Urinary bladder (tissue), 4 donors: ENCODE data around the gene LMX1B. TPM values are rescaled to one million over a fixed set of nuclear protein-coding genes. Genes with fewer than 3 reads are reported as not detected.

Experiments
- DNase-seq: peaks from one replicate; pipeline ENCODE4 v3.0.0-alpha.2; 2015; ENCODE audit errors: extremely low spot score
- H3K27ac ChIP-seq: one replicate; pipeline ENCODE4 v1.5.1; 2013; ENCODE audit warnings: low read depth, mild to moderate bottlenecking, moderate library complexity
- H3K36me3 ChIP-seq: one replicate; pipeline ENCODE4 v1.6.1; 2013; ENCODE audit warnings: mild to moderate bottlenecking, moderate library complexity; ENCODE audit not compliant: insufficient read depth
- H3K4me1 ChIP-seq: one replicate; pipeline ENCODE4 v1.6.1; 2013; ENCODE audit warnings: mild to moderate bottlenecking, moderate library complexity; ENCODE audit not compliant: insufficient read depth
- H3K4me3 ChIP-seq: one replicate; pipeline ENCODE4 v1.5.1; 2013; ENCODE audit warnings: low read depth, low read length
- WGBS: extraction: QIAGEN DNeasy Blood & Tissue Kit; methylation state at CpG from one replicate; pipeline ENCODE4 v1.1.7; 2013; 5-methylcytosine and 5-hydroxymethylcytosine counted together
- polyA plus RNA-seq: library from polyadenylated mRNA; stranded (reverse); fragments of 200-250 nt; gene quantifications from one replicate; pipeline ENCODE4 v1.2.3, GENCODE V29; 2013
- total RNA-seq: library from RNA; depleted of rRNA; stranded (reverse); fragments of >200 nt; gene quantifications from one replicate; pipeline ENCODE4 v1.2.3, GENCODE V29; 2014
- donor health status: healthy with polysubstance abuse.
- donor health status: healthy.

LMX1B gene
- total and polyA plus RNA-seq, 2 donors = 0.04 TPM; not detected in 1

DNA sequence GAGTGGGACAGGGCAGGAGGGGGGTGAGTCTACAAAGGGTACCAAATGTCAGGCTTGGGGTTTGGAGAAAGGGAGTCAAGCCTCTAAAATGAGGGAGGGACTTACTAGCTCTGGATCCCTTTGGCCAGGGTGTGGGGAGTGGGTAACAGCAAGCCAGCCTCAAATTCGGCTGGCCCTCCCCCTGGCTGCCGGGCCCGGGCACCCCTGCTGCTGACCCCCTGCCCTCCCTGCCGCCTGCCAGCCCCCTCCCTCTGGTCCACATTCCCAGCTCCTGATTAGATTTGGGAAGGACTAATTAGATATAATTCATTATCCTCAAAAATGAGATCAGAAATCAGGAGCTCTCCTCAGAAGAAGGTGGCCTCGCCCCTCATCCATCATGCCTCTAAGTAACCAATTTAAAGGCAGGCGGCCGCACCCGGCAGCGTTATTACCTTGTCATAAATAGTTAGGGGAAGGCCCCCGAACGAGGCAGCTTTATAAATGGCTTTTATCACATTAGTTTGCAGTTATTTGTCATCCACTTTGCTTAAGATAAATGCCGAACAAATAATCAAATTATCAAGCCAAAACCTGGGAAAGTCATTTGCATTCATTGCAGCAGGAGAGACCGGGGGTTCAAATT, 44.6 kb downstream of the LMX1B start:
- Histone ChIP-seq H3K4me3 (no peak overlapping the region), H3K4me1 (no peaks in the 10 kb centered on the region), H3K27ac (no peak overlapping the region), H3K36me3 (no peaks in the 10 kb centered on the region)
- DNase-seq = no peak
- 78% methylated on average over 13 of the region's 13 CpGs for WGBS

DNA sequence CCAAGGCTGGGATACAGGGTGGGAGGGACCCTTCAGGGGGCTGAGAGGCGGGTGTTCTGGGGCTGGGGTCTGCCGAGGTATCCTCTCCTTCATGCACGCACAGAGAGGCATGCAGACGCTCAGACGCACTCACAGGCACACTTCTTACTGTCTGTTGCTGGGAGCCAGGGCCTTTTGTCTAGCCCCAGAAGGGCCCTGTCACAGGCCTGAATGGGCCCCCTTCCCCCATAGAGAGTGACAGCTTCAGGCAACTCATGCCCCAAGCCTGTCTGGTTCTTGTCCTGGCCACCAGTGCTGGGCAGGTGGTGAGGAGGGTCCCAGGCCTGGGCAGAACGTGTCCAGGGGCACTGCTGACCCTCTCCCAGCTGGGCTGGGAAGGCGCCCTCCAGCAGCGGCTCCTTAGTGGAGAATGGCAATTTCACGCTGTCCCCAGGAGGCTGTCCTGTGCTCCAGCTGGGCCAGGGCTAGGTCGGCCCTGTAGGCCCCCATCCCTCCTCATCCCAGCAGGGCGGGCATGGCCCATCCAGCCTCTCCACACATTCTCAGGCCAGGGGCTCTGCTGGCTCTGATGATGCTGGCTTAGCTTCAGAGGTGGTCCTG, 45.3 kb downstream of the LMX1B start:
- no peak overlapping the region for H3K27ac ChIP-seq
- H3K4me1 ChIP-seq = no peaks in the 10 kb centered on the region
- H3K36me3 ChIP-seq = no peaks in the 10 kb centered on the region
- no peak overlapping the region for H3K4me3 ChIP-seq
- DNase-seq = no peak
- 88% methylated on average over 11 of the region's 11 CpGs for whole genome bisulfite sequencing

GRCh38 chr9:126661122-126661520, 47.4 kb downstream of the LMX1B start:
- Histone ChIP-seq H3K36me3 (no peaks in the 10 kb centered on the region), H3K4me3 (no peak overlapping the region), H3K27ac (no peak overlapping the region), H3K4me1 (no peaks in the 10 kb centered on the region)
- WGBS = 90% methylated on average over 17 of the region's 17 CpGs
- DNase-seq = no peak

- 56% methylated on average over 15 of the region's 15 CpGs for WGBS
- DNase-seq = no peak
- no peak overlapping the region for H3K27ac ChIP-seq
- H3K4me1 ChIP-seq = no peaks in the 10 kb centered on the region
- H3K4me3 ChIP-seq = no peak overlapping the region
- H3K36me3 ChIP-seq = no peaks in the 10 kb centered on the region
Measured at GRCh38 chr9:126661521-126662251, 48.0 kb downstream of the LMX1B start.

- 31% methylated on average over 7 of the region's 7 CpGs for WGBS
- H3K27ac ChIP-seq = no peak overlapping the region
- no peaks in the 10 kb centered on the region for H3K36me3 ChIP-seq
- no peak for DNase-seq
- no peak overlapping the region for H3K4me3 ChIP-seq
- H3K4me1 ChIP-seq = no peaks in the 10 kb centered on the region
Measured at GRCh38 chr9:126663661-126664072, 49.9 kb downstream of the LMX1B start.

DNA sequence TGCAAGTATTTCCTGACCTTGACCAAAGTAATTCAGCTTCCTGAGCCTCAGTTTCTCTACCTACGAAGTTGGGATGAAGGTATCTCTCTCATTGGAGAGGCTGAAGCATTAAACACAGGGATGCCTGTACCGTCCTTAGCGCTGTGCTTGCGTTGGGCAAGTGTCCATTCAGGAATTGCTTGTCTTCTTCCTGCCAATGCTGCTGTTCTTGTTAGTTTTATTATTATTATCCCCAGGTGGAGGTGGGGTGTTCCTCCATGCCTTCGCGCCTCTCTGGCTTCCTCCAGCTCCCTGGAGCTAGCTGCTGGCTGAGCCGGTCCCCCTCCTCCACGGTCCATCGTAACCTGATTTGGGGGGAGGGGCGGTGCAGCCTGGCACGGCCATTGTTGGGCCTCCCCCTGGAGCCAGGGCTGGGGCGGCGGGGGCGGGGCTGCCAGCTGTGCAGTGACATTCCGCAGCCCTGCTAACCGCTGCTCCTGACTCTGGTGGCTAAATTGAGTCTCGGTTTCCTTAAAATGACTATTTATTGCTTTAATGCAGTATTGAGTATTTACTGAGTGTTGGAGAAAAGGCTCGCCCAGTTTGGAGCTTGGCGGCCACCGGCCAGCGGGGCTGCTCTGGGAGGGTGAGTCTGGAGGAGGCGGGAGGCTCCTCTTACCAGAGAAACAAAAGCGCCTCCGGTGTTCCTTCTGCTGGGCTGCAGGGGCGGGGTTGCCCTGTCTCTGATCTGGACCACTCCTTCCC, 51.3 kb downstream of the LMX1B start:
- Histone ChIP-seq H3K4me1 (no peaks in the 10 kb centered on the region), H3K4me3 (no peak overlapping the region), H3K27ac (no peak overlapping the region), H3K36me3 (no peaks in the 10 kb centered on the region)
- WGBS = 16% methylated on average over 25 of the region's 25 CpGs
- no peak for DNase-seq

DNA sequence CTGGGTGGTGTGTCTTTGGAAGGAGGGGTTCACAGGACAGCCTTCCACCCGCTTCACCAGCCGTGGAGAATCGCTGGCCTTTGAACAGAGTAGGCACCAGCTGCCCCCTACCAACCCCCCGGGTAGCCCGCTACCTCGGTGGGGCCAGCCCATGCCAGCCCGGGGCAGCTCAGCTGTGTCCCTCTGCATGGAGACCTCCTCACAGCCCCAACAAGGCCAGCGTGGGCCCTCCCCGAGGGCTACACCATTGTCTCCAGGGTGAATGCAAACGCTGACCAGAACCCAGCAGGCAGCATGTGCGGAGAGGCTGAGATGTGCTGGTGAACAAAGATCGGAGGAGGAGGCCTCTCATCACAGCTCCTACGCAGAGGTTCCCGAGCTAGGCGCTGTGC, 51.9 kb downstream of the LMX1B start:
- H3K4me3 ChIP-seq = no peak overlapping the region
- 63% methylated on average over 15 of the region's 15 CpGs for WGBS
- no peaks in the 10 kb centered on the region for H3K4me1 ChIP-seq
- DNase-seq = no peak
- H3K36me3 ChIP-seq = no peaks in the 10 kb centered on the region
- H3K27ac ChIP-seq = no peak overlapping the region

DNA sequence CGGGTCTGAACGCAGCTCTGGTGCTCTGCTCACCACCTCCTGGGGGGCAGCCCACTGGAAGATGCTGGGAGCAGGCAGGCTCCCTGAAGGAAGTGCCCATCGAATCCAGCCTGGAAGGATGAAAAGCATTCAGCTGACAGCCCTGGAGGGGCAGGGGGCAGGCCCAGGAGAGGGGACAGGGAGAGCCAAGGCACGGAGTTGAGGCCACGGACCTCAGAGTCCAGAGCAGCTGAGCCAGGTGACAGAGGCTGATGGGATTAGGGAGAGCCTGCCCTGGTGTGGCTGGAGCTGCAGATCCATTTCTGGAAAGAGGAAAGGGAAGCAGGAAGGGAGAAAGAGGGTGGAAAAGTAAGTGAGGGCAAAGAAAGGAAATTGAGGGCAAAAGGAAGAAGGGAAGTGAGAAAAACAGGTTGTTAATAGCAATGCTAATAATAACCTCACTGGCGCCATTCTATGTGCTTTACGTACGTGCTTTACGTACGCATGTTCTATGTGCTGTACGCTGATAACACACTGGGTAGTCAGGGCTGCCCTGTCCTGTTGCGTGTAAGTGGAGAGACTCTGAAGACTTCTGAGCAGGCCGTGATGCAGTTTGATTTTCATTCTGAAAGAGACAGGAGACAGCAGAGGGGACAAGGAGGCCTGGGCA, 52.6 kb downstream of the LMX1B start:
- no peak for DNase-seq
- H3K27ac ChIP-seq = no peak overlapping the region
- no peak overlapping the region for H3K4me3 ChIP-seq
- no peaks in the 10 kb centered on the region for H3K4me1 ChIP-seq
- H3K36me3 ChIP-seq = no peaks in the 10 kb centered on the region
- WGBS = 74% methylated on average over 13 of the region's 13 CpGs

DNA sequence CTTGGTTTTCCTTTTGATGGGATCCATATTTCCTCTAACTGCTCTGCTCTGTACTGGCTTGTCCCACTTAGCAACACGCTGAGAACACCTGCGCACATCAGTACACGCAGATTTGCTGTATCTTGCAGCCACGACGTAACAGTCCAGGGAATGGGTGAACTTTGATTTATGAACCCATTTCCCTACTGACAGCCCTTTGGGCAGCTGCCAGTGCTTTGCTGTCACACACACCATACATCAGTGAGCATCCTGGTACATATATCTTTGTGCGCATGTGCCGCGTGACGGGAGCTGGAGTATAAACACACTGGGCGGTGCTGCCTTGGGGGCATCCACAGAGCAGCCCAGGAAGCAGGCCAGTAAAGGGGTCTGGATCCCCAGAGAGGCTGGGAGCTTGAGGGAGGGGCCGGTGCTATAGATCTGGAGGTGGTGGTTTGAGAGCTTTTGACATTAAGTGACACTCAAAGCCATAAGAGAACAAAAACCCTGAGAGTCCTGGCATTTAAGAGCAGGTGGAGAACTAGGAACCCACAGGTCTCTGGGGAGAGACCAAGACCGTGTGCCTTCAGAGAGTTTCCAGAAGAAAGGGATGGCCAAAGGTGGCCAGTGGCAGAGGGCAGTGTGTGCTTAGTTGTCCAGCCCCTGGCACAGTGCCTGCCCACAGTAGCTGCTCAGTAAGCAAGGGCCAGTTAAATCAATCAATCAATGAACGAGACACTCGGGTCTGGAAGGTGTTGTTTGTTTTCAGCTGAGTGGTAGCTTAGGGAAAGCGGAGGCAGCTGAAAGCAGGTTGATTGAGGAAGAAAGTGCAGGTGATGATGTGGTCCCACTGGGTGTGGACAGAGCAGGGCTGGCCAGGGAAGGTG, 53.7 kb downstream of the LMX1B start:
- no peak for DNase-seq
- H3K4me3 ChIP-seq = no peak overlapping the region
- WGBS = 67% methylated on average over 15 of the region's 15 CpGs
- no peaks in the 10 kb centered on the region for H3K36me3 ChIP-seq
- no peak overlapping the region for H3K27ac ChIP-seq
- no peaks in the 10 kb centered on the region for H3K4me1 ChIP-seq

GRCh38 chr9:126668058-126668457, 54.3 kb downstream of the LMX1B start:
- no peak for DNase-seq
- Histone ChIP-seq H3K4me1 (no peaks in the 10 kb centered on the region), H3K4me3 (no peak overlapping the region), H3K27ac (no peak overlapping the region), H3K36me3 (no peaks in the 10 kb centered on the region)
- 87% methylated on average over 3 of the region's 3 CpGs for WGBS

DNA sequence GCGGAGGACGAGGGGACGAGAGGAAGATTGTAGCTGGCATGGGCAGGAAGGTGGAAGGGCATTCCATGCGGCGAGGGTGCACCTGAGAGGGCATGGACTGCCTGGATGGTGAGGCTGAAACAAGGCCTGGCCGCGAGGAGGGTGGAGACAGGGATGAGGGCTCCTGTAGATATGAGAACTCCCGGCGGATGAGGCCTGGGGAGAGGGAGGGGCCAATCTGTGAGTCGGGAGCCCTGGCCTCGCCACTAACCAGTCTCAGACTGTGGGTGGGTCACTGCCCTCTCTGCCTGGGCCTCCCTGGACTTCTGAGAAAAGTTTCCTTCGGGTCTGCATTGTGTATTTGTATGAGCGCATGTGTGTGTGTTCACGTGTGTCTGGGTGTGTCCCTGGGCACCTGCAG, 55.4 kb downstream of the LMX1B start:
- H3K4me1 ChIP-seq = no peaks in the 10 kb centered on the region
- no peaks in the 10 kb centered on the region for H3K36me3 ChIP-seq
- H3K27ac ChIP-seq = no peak overlapping the region
- no peak for DNase-seq
- WGBS = 80% methylated on average over 14 of the region's 14 CpGs
- no peak overlapping the region for H3K4me3 ChIP-seq

GRCh38 chr9:126670270-126670669, 56.5 kb downstream of the LMX1B start:
- Histone ChIP-seq H3K4me1 (no peaks in the 10 kb centered on the region), H3K36me3 (no peaks in the 10 kb centered on the region), H3K27ac (no peak overlapping the region), H3K4me3 (no peak overlapping the region)
- WGBS = 88% methylated on average over 12 of the region's 12 CpGs
- no peak for DNase-seq
